Liver (tissue), 3 donors: ENCODE measurements around the gene BRIP1.

Experiments used
- CTCF ChIP-seq: fragments of 150-350 bp; IDR thresholded peaks from 2 replicates; pipeline ENCODE4 v1.5.1; 2017; ENCODE audit warnings: improper control_type of control experiment, low read depth, low read length; ENCODE audit not compliant: missing input control
- EGR1 ChIP-seq, 2 donors: IDR thresholded peaks; 2 replicates each; pipeline ENCODE4 v1.6.1; 2016 to 2018; ENCODE audit warnings: antibody characterized with exemption in 2 of 2, low read depth in 2 of 2
- FOXA1 ChIP-seq: IDR thresholded peaks from 2 replicates; pipeline ENCODE4 v1.6.1; 2016; ENCODE audit warnings: antibody characterized with exemption
- GABPA ChIP-seq, 2 donors: IDR thresholded peaks in 1 of 2; conservative IDR thresholded peaks in 1 of 2; 2 replicates each; pipeline ENCODE4 v1.6.1; 2016; ENCODE audit warnings: antibody characterized with exemption in 2 of 2, mild to moderate bottlenecking in 1 of 2, moderate library complexity in 1 of 2
- JUND ChIP-seq, 2 donors: IDR thresholded peaks; 2 replicates each; pipeline ENCODE4 v1.6.1; 2016; ENCODE audit warnings: antibody characterized with exemption in 2 of 2
- RAD21 ChIP-seq, 2 donors: IDR thresholded peaks; 2 replicates each; pipeline ENCODE4 v1.6.1; 2016; ENCODE audit warnings: antibody characterized with exemption in 2 of 2, mild to moderate bottlenecking in 2 of 2
- REST ChIP-seq: IDR thresholded peaks from 2 replicates; pipeline ENCODE4 v1.6.1; 2016; ENCODE audit warnings: antibody characterized with exemption, mild to moderate bottlenecking
- TAF1 ChIP-seq: conservative IDR thresholded peaks from 2 replicates; pipeline ENCODE4 v1.6.1; 2016; ENCODE audit warnings: antibody characterized with exemption, mild to moderate bottlenecking
- ZBTB33 ChIP-seq: IDR thresholded peaks from 2 replicates; pipeline ENCODE4 v1.6.1; 2016; ENCODE audit warnings: antibody characterized with exemption
- donor health status: healthy.
- donor health status: healthy.

GRCh38 chr17:61702450-61702849 is 160.9 kb downstream of the BRIP1 start:
- TF ChIP-seq CTCF (no peak), FOXA1 (no peak), EGR1 (IDR thresholded peaks at IDR 0.05; ENCODE audit: low read depth in 2 of 2) (no peak), JUND (IDR thresholded peaks at IDR 0.05) (no peak), TAF1 (no peak), ZBTB33 (no peak), GABPA (IDR thresholded peaks at IDR 0.05 in 1 of 2, conservative IDR thresholded peaks at IDR 0.05 in 1 of 2) (no peak), RAD21 (IDR thresholded peaks at IDR 0.05) (no peak), REST (no peak)
